Measurements from ENCODE around the gene EXD3. TPM values are rescaled to one million over a fixed set of nuclear protein-coding genes. Genes with fewer than 3 reads are reported as not detected.

Gene EXD3
- total and polyA plus RNA-seq, 2 donors from 2014 or later = 18.9 to 44.5 TPM

DNA sequence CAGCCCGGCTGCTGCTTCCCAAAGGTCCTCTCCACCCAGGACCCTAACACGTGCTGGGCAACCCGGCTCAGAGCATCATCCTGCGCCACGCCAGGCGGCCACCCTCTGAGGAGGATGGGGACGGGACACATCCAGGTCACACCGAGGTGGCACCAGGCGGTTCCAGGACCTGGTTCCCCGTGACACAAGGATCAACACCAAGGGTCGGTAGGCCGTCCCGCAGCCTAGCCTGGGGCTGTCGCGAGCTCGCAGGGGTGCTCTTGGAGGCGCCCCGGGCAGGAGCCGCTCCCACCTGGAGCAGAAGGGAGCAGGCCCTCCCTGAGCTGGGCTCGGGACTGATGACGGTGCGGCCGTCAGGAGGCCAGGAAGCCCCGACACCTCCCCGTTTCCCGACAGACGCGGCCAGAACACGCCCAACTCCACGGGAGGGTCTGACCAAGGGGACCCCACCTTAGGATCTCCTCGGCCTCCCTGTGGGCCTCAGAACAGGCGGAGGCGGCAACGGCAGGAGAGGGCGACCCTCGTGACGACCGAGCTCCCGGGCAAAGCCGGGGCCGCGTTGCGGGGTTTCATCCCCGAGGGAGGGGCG is 6.3 kb downstream of the EXD3 start:
- Histone ChIP-seq H3K4me3 (ENCODE audit: low read length in 3 of 3) (no peak overlapping the region), H3K27ac (ENCODE audit: low read depth in 2 of 2, low read length in 2 of 2) (no peak overlapping the region), H3K27me3 (ENCODE audit: control insufficient read depth, insufficient read depth, low read length) (no peaks in the 10 kb centered on the region), H3K9me3 (ENCODE audit: control insufficient read depth in 2 of 3, insufficient read depth in 1 of 3, low read length in 3 of 3) (no peaks in the 10 kb centered on the region), H3K4me1 (ENCODE audit: control insufficient read depth in 2 of 3, insufficient read depth in 2 of 3, low read depth in 1 of 3, low read length in 3 of 3) (peaks cover 0 to 7% (median 3%) of the 10 kb centered on the region in 3 donors), H3K36me3 (ENCODE audit: control insufficient read depth in 2 of 3, insufficient read depth in 3 of 3, low read length in 3 of 3) (no peaks in the 10 kb centered on the region), H3K9ac (ENCODE audit: low read length in 3 of 3) (no peak overlapping the region)
- DNase-seq = peak in 1 of 5 donors; percentile 74
- intact Hi-C loops (cut with DNase I) = no loop called here
- TF ChIP-seq, protein P1, sequence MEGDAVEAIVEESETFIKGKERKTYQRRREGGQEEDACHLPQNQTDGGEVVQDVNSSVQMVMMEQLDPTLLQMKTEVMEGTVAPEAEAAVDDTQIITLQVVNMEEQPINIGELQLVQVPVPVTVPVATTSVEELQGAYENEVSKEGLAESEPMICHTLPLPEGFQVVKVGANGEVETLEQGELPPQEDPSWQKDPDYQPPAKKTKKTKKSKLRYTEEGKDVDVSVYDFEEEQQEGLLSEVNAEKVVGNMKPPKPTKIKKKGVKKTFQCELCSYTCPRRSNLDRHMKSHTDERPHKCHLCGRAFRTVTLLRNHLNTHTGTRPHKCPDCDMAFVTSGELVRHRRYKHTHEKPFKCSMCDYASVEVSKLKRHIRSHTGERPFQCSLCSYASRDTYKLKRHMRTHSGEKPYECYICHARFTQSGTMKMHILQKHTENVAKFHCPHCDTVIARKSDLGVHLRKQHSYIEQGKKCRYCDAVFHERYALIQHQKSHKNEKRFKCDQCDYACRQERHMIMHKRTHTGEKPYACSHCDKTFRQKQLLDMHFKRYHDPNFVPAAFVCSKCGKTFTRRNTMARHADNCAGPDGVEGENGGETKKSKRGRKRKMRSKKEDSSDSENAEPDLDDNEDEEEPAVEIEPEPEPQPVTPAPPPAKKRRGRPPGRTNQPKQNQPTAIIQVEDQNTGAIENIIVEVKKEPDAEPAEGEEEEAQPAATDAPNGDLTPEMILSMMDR (IDR thresholded peaks at IDR 0.05; ENCODE audit: borderline replicate concordance, extremely low read depth, insufficient read depth) = no peak
- FAIRE-seq = no peak

DNA sequence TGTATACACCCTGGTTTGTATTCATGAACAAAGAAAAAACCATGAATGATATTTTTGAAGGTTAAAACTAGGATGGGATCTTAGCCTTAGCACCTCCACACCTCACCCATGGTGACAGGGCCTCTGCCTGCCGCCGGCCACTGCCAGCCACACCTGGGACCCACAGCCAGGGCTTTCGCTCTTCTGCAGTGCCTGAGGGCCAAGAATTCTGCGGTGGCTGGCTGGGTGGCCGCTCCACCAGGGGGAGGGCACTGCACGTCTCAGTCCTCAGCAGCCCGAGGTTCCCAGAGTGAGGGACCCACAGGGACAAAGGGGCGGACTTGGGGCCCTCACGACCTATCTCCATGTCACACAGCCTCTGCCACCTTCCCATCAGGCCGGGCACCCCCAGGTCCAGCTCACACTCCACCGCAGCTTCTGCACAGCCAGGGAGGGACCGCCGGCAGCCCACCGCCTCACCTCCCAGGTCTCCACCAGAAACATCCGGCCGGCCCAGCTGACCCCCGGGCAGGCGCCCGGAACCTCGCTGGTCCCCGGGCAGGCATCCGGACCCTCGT is 6.9 kb downstream of the EXD3 start:
- H3K27ac ChIP-seq (ENCODE audit: low read depth in 2 of 2, low read length in 2 of 2) = no peak overlapping the region
- TF ChIP-seq, protein P1 (IDR thresholded peaks at IDR 0.05; ENCODE audit: borderline replicate concordance, extremely low read depth, insufficient read depth) = no peak
- no peak for FAIRE-seq
- H3K4me1 ChIP-seq (ENCODE audit: control insufficient read depth in 2 of 3, insufficient read depth in 2 of 3, low read depth in 1 of 3, low read length in 3 of 3) = peaks cover 0 to 4% (median 0%) of the 10 kb centered on the region in 3 donors
- intact Hi-C loops (cut with DNase I) = no loop called here
- no peak overlapping the region for H3K4me3 ChIP-seq (ENCODE audit: low read length in 3 of 3)
- H3K36me3 ChIP-seq (ENCODE audit: control insufficient read depth in 2 of 3, insufficient read depth in 3 of 3, low read length in 3 of 3) = no peaks in the 10 kb centered on the region
- no peaks in the 10 kb centered on the region for H3K9me3 ChIP-seq (ENCODE audit: control insufficient read depth in 2 of 3, insufficient read depth in 1 of 3, low read length in 3 of 3)
- no peak for DNase-seq
- H3K9ac ChIP-seq (ENCODE audit: low read length in 3 of 3) = no peak overlapping the region
- no peaks in the 10 kb centered on the region for H3K27me3 ChIP-seq (ENCODE audit: control insufficient read depth, insufficient read depth, low read length)

DNA sequence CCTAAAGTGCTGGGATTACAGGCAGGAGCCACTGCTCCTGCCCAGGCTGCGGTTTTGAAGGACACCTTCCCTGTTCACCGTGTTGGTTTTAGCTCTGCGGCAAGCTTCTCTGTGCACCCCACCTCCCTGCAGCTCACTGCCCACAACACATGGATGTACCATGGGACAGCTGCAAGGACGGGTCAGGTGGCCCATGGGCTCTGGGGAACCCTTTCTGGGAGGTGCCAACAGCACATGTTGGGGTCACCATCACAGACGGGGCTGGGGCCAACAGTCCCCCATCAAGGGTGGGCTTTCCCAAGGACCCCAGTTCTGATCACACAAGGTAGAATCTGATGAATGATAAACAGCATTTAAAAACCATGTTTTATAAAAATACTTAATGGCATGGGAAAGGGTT is 7.5 kb downstream of the EXD3 start:
- intact Hi-C loops (cut with DNase I) = no loop called here
- H3K36me3 ChIP-seq (ENCODE audit: control insufficient read depth in 2 of 3, insufficient read depth in 3 of 3, low read length in 3 of 3) = no peaks in the 10 kb centered on the region
- no peak overlapping the region for H3K27ac ChIP-seq (ENCODE audit: low read depth in 2 of 2, low read length in 2 of 2)
- peak in 1 of 5 donors; percentile 50 for DNase-seq
- no peak overlapping the region for H3K4me3 ChIP-seq (ENCODE audit: low read length in 3 of 3)
- no peak overlapping the region for H3K9ac ChIP-seq (ENCODE audit: low read length in 3 of 3)
- no peaks in the 10 kb centered on the region for H3K27me3 ChIP-seq (ENCODE audit: control insufficient read depth, insufficient read depth, low read length)
- TF ChIP-seq, protein P1 (IDR thresholded peaks at IDR 0.05; ENCODE audit: borderline replicate concordance, extremely low read depth, insufficient read depth) = no peak
- no peaks in the 10 kb centered on the region for H3K9me3 ChIP-seq (ENCODE audit: control insufficient read depth in 2 of 3, insufficient read depth in 1 of 3, low read length in 3 of 3)
- no peak for FAIRE-seq
- peaks cover 0 to 8% (median 0%) of the 10 kb centered on the region in 3 donors for H3K4me1 ChIP-seq (ENCODE audit: control insufficient read depth in 2 of 3, insufficient read depth in 2 of 3, low read depth in 1 of 3, low read length in 3 of 3)
